K562 (cell line): ENCODE measurements around the gene PRKACA. TPM values are rescaled to one million over a fixed set of nuclear protein-coding genes. Genes with fewer than 3 reads are reported as not detected.

Source experiments
- ADNP ChIP-seq: fragments of 200-800 bp; sonication (Bioruptor generic); IDR thresholded peaks from 2 replicates; pipeline ENCODE4 v1.6.1; 2016; ENCODE audit warnings: missing genetic modification characterization, missing compliant biosample characterization
- AFF4 ChIP-seq: sonication (generic); formaldehyde crosslinking; IDR thresholded peaks from 2 replicates; pipeline ENCODE4 v1.8.0; 2023; ENCODE audit warnings: mild to moderate bottlenecking, missing genetic modification reagents
- ASH1L ChIP-seq: fragments of 450-650 bp; IDR thresholded peaks from 2 replicates; pipeline ENCODE4 v1.6.1; 2018; ENCODE audit warnings: borderline replicate concordance, mild to moderate bottlenecking, low read depth; ENCODE audit not compliant: partially characterized antibody
- ETS2 ChIP-seq: IDR thresholded peaks from 2 replicates; pipeline ENCODE4 v1.6.1; 2016; ENCODE audit warnings: borderline replicate concordance, missing genetic modification characterization, mild to moderate bottlenecking, moderate library complexity, missing compliant biosample characterization; ENCODE audit not compliant: poor library complexity, severe bottlenecking
- FIP1L1 ChIP-seq: fragments of 200-400 bp; formaldehyde crosslinking; IDR thresholded peaks from 2 replicates; pipeline ENCODE4 v1.6.1; 2018; ENCODE audit warnings: mild to moderate bottlenecking, low read depth, low read length; ENCODE audit not compliant: poor library complexity, severe bottlenecking
- GABPB2 ChIP-seq: fragments of 250-450 bp; sonication (Bioruptor Pico); conservative IDR thresholded peaks from 2 replicates; pipeline ENCODE4 v1.5.1; 2021; ENCODE audit warnings: mild to moderate bottlenecking
- HNRNPLL ChIP-seq: fragments of 200-400 bp; formaldehyde crosslinking; IDR thresholded peaks from 2 replicates; pipeline ENCODE4 v1.6.1; 2017; ENCODE audit warnings: low read length, low read depth, mild to moderate bottlenecking; ENCODE audit not compliant: poor library complexity, severe bottlenecking
- NR2C2 ChIP-seq, 2 experiments: fragments of 200-800 bp in 1 of 2; sonication (Bioruptor generic) in 1 of 2; sonication (generic) in 1 of 2; formaldehyde crosslinking in 1 of 2; IDR thresholded peaks; 2 replicates each; pipeline versions ENCODE4 v1.6.1 to v1.8.0; 2016 to 2022; ENCODE audit warnings: mild to moderate bottlenecking in 1 of 2, missing compliant biosample characterization in 1 of 2, missing genetic modification characterization in 1 of 2, missing genetic modification reagents in 1 of 2
- RCOR1 ChIP-seq, 2 experiments: IDR thresholded peaks; 2 replicates each; pipeline ENCODE4 v1.6.1; 2012; ENCODE audit warnings: low read depth in 2 of 2, low read length in 2 of 2, borderline replicate concordance in 1 of 2, improper control_type of control experiment in 1 of 2
- REST ChIP-seq, 2 experiments: fragments of 450-650 bp; formaldehyde crosslinking in 1 of 2; IDR thresholded peaks; 2 replicates each; pipeline versions ENCODE4 v1.4.0 to v1.6.1; 2014 to 2020; ENCODE audit warnings: mild to moderate bottlenecking in 2 of 2, borderline replicate concordance in 1 of 2, low read depth in 1 of 2
- ZNF431 ChIP-seq: sonication (generic); formaldehyde crosslinking; IDR thresholded peaks from 2 replicates; pipeline ENCODE4 v1.8.0; 2022; ENCODE audit warnings: mild to moderate bottlenecking, missing genetic modification reagents
- polyA plus RNA-seq, 8 experiments: library from polyadenylated mRNA; depleted of rRNA in 4 of 8; stranded (reverse) in 5 of 8; unstranded in 3 of 8; fragments of >200 nt; fragmentation: Nextera tagmentation in 2 of 8; fragmentation: Illumina TruSeq in 1 of 8; extraction: Ambion mirVana in 2 of 8; extraction: Trizol in 1 of 8; gene quantifications; 2 replicates each; pipeline versions ENCODE4 v1.2.1 to v1.2.3, GENCODE V29; 2011 to 2014; ENCODE audit warnings: inconsistent platforms in 1 of 8, missing spikeins in 1 of 8
- total RNA-seq, 7 experiments: library from RNA; depleted of rRNA in 6 of 7; stranded (reverse); fragments of >200 nt in 6 of 7; fragmentation: Illumina TruSeq in 2 of 7; extraction: Trizol in 2 of 7; gene quantifications; 2 replicates each; pipeline versions ENCODE4 v1.2.1 to v1.2.3, GENCODE V29; 2011 to 2021; ENCODE audit warnings: low replicate concordance in 1 of 7

The PRKACA gene
- total and polyA plus RNA-seq, 9 of the 15 experiments (the other 6 are each of a cell fraction or from before 2014, with no cell fraction given): 1.2 to 63.1 (median 13.0) TPM

GRCh38 chr19:14136509-14137281 lies 19.1 kb upstream of the PRKACA start, which contains the start of gene ASF1B (continued):
- TF ChIP-seq REST (IDR thresholded peaks at IDR 0.05; ENCODE audit: borderline replicate concordance): peak; percentile 67; the same call in 1 of the 2 replicates
- TF ChIP-seq REST (CRISPR knock-in tag; IDR thresholded peaks at IDR 0.05; ENCODE audit: low read depth): no peak
- peak; percentile 92 for TF ChIP-seq ASH1L
- TF ChIP-seq ADNP (tag): no peak
- 0 out of 2 replicates have a peak, but pooled peaks have one; percentile 3 for TF ChIP-seq AFF4 (CRISPR knock-in tag)
- 0 out of 2 replicates have a peak, but pooled peaks have one; percentile 44 for TF ChIP-seq ZNF431 (CRISPR knock-in tag)
- TF ChIP-seq NR2C2 (CRISPR knock-in tag; IDR thresholded peaks at IDR 0.05): no peak
- peak; percentile 84 for TF ChIP-seq NR2C2 (tag; IDR thresholded peaks at IDR 0.05)
- TF ChIP-seq ETS2: no peak
- peak in 1 of 2 experiments; percentile 67; a peak in 1 of 4 replicates for TF ChIP-seq RCOR1 (IDR thresholded peaks at IDR 0.05; ENCODE audit: borderline replicate concordance in 1 of 2, low read depth in 2 of 2, low read length in 2 of 2)
- no peak for TF ChIP-seq GABPB2
- peak; percentile 64 for TF ChIP-seq HNRNPLL
- peak; percentile 26 for TF ChIP-seq FIP1L1
